HG03520 (cell line): ENCODE results near the gene MFNG.
"Not testable (repeated sequence)": the region's sequence is repeated elsewhere in the genome, so short reads cannot be mapped to it uniquely, and the experiment has no call there.

Source experiments
- ATAC-seq: cut with Tn5 transposase; IDR thresholded peaks from one replicate; pipeline ENCODE4 v1.9.1; 2021; ENCODE audit warnings: mild to moderate bottlenecking, moderate library complexity; ENCODE audit not compliant: unreplicated experiment

Gene MFNG

DNA sequence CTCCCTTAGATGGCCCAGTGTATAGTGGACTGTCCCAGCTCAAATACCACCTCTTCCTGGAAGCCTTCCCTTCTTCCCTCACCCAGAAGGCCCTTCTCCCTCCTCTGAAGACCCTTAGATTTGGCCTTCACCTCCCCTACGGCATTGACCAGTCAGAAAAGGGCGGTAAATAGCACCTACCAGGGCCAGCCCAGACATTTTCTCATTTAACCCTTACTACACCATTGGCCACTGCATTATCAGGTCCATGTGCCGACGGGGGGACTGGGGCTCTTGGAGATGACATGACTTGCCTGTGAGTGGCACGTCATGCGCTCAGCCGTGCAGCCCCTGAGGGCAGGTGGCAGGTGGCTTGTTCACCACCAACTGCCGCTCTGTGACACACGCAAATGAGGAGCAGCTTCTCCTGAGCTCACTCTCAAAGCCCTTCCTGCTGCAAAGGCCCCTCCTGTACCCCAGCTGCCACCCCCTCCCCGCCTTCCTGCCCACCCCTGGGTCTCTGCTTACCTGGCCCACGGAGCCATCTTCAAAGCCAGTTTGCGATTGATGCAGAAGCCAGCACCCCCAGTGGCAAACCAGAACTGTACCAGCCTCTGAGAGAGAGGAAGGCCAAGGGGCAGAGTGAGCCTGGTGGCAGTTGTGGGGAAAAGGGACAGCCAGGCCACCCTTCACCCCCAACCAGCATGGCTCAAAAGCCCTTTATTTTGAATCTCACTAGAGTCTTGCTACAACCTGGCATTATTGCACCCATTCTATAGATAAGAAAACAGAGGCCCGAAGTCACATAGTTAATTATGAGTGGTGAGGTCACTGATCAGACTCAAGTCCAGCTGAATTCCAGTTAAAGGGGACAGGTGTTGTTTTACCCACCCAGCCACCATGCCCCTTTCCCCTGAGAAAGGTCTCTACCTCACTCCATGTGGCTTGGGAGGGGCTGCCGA, 9.5 kb downstream of the MFNG start:
- no peak for ATAC-seq

DNA sequence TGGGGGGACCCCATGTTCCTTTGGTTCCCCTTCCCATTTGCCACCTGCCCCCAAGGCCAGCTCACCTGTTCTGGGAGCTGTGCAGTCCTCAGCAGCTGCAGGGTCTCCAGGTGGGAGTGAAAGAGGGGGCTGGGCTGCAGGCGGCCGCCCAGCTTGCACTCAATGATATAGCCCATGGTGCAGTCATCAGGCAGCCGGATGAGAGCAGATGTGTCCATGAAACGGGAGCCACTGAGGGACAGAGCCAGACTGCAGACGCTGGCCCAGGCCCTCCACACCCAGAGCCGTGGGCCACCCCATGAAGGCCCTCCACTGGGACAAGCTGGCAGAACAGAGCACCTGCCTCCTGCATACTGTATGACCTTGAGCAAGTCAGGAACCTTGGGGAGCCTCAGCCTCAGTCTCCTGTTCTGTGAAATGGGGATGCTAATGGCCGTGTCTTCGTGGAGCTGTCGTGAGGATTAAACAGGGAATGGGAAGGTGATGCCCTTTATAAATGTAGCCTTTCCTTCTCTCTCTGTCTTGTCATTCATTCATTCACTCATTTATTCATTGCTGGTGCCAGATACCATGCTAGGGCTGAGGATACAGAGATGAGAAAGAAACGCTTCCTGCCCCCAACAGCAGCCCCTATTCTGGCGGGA, 11.6 kb downstream of the MFNG start:
- ATAC-seq, result no peak

DNA sequence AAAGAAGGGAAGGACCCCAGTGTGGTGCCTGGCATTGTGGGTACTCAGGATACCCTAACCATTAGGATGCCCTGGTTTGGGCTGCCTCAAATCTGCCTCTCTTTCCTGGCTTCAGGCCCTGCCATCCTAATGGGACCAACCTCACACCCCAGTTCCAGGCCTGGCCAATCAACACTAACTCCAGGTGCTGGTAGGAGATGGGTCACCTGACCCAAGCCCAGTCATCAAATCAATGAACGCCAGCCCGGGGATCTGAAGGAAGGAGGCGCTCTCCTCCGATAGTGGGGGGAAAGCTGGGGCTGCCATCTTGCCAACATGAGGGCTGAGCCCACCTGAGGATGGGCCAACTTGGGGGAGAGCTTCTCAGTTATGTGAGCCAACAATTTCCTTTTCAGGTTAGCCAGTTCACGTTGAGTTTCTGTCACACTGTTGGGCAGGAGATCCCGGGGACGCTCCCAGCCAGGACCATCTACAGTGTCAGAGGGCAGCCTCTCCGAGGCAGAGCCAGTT, 12.7 kb downstream of the MFNG start:
- ATAC-seq, result no peak

DNA sequence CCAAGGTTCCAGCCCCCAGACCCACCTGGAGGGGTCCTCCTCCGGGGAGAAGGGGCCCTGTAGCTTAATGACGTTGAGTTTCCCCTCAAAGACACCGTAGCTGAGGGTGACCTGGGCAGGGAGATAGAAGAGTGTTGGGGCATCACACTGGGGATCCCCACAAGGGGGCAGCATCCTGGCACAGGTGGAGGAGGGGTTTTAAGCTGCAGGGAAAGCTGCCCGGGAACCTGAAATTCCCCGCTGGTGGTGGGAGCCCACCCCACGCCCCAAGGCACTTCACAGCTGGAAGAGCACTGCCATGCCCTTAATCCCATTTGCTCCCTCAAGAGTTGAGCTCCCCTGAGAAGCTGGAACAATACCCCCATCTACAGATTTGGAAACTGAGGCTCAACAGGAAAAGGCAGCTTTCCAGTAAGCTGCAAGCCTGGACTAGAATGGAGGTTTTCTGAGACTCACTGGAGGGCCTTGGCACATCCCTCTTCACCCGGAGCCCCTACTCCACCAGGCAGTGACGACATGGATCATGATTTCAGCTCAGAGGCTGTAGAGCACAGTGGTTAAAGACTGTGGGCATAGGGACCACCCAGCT, 13.7 kb downstream of the MFNG start:
- ATAC-seq, result no peak

DNA sequence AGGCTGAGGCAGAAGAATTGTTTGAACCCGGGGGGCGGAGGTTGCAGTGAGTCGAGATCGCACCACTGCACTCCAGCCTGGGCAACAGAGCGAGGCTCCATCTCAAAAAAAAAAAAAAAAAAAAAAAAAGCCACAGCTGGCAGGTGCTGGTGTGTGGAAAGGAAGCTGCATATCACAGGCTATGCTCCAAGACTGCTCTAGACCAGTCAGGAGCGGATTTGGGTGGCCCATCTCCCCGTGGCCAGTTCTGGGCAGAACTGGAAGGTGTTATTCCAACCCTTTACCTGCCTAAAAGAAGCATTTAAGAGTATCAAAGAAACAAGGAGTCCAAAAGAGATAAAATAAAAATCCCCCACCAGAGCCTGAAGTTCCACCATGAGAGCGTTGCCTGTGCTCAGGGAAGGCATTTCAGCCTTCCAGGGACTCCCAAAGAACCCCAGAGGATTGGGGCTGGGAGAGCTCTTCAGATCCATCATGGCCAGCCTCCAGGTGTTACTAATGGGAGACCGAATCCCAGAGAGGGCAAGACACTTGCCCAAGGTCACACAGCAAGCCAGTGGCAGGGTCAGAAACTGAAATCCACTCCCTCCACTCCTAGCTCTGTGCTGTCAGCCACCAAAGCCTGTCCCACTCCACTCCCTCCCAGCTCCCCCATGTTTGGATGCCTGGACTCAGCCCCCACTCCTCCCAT, 14.3 kb downstream of the MFNG start:
- ATAC-seq, result no peak

DNA sequence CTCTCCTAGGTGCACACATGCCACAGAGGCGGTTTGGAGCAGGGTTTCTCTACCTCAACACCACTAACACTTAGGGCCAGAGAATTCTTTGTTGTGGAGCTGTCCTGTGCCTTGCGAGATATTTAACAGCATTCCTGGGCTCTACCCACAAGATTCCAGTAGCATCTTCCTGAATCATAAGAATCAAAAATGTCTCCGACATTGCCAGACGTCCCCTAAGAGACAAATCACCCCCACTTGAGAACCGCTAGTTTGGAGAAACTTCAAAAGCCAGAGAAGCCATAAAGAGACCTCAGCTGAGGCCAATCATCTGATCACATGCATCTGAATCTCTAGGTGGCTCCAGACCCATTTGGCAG, 16.1 kb downstream of the MFNG start:
- ATAC-seq, result no peak

DNA sequence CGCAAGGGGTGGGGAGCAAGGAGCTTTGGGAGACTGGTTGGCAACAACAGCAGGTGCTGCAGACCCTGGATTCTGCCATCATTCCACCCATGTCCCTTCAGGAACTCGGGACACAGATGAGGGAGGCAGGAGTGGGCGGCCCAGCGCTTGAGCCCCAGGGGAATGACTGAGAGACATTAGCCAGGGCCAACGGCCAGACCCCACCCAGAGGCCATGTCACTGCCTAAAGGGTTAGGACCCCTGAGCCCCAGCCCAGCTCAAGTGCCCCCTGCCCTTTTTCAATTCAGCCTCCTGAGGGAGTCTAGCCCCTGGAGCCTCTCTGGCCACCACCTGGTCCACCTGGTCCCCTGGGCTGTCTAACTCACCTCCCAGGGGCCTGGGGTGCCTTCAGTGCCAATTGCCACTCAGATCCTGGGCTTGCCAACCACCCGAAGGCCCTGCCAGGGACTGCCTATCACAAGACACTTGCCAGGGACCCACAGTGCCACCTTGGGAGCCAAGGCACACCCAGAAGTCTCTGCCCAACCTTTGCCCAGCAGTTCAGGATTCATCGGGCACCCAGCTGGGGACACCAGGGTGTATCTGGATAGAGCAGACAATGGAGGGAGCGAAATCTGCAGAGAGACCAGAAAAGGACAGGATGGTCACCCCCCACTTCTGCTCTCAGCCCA, 16.6 kb downstream of the MFNG start:
- no peak for ATAC-seq

DNA sequence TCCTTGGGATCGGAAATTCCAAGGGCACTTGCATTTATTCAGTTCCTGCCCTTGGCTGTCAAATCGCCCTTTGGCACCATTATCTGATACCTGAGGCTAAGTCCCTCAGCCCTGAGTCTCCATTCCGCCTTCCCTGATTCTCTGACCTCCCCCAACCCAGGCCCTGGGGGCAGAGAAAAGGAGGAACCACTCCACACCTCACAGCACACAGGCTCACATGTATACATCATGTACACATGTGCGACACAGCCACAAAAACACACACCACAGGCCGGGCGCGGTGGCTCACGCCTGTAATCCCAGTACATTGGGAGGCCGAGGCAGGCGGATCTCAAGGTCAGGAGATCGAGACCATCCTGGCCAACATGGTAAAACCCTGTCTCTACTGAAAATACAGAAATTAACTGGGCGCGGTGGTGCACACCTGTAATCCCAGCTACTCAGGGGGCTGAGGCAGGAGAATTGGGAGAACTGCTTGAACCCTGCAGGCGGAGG, 17.9 kb downstream of the MFNG start:
- ATAC-seq, result not testable (repeated sequence)

DNA sequence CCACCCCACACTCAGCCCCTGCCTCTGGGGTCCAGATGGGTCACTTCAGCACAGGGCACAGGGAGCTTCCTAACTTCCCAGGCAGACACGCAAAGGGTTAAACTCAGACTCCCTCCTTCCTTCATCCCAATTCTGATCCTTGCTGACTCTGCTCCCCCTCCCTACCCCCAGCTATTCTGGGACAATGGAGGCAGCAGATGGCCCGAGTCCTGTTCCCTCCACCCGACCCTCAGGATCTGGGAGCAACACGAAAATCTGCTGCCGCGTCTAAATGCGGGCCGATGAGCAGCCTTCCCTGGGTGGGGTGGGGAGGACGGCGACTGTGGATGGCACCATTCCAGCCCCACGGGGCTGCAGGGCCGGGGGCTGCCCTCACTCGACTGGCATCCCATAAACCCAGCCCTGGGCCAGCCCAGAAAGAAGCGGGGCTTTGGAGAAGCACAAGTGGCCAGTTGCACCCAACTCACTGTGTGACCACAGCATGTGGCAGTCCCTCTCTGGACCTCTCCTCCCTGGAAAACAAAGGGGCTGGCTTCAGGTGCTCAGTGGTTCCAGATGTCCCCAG, 18.7 kb downstream of the MFNG start:
- no peak for ATAC-seq

DNA sequence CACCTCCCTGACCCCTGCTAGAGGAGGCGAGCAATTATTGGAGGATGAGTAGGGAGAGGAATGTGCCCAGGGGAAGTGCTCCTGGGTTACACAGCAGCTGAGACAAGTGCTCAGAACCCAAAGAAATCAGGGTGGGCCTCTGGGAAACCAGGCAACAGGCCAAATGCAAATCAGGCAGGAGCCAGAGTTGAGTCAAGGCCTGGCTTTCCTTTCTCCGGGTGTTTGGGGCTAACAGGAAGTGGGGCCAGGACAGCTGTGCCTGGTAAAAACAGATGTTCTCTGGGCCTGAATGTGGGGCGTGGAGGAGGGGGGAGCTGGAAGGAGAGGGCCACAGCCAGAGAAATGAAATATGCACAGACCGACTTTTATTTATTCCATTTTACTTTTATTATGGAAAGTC, 22.0 kb downstream of the MFNG start:
- ATAC-seq, result no peak

DNA sequence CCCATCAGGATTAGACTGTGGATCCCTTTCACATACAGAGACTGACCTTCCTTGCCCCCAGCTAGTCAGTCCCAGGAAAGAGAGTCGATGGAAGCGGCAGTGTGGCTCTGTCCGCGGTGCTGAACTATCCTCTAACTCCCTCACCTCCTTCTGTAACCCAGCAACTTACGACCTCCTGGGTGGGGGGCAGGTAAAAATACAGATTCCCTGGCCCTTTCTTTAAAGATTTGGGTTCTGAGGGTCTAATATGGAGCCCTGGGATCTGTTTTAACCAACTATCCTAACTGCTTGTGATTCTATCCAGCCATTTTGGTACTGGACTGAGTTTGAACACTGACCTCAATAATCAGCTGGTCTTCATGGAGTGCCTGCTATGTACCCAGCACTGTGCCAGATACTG, 23.2 kb downstream of the MFNG start:
- ATAC-seq, result no peak

DNA sequence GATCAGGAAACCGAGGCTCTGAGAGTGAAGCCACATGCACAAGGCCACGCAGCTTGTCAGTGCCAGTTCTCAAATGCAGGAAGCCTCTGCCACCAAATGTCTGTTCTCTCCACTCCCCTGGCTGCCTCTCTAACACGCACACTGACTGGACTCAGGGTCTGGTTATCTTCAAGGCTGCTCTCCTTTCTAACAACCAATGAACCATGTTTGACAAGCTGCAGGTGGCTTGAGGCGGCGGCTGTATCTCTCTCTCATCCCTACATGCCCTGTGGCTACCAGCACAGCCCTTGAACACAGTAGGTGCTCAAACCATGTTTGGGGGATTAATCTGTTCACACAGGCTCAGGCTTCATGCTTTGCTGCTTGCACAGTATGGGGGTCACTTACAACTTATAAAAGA, 23.7 kb downstream of the MFNG start:
- ATAC-seq, result no peak

DNA sequence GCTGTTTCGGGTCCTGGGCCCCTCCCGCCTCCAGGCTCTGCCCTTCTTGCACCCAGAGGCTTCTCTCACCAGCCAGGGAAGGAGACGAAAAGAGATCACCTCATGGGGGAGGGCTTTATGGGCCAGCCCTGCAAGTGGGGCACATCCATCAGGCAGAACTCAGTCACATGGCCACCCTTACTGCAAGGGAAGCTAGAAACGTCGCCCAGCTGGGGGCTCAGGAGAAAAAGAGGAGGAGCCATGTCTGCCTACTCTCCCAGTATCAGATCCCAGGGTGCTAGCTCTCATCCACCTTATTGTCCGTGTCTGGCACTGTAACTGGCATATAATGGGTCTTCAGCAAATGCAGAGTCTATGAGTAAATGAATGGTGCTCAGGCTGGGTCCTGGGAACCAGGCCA, 24.2 kb downstream of the MFNG start:
- ATAC-seq, result no peak

DNA sequence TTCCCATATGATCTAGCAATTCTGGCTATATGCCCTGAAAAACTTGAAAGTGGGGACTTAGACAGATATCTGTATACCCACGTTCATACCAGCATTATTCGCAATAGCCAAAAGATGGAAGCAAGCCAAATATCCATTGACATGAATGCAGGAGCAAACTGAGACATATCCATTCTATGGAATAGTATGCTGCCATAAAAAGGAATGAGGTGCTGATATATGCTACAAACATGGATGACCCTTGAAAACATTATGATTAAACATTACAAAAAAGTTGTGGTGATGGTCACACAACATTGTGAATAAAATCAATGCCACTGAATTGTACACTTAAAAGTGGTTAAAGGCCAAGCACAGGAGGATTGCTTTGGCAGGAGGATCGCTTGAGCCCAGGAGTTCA, 25.5 kb downstream of the MFNG start:
- ATAC-seq, result no peak

DNA sequence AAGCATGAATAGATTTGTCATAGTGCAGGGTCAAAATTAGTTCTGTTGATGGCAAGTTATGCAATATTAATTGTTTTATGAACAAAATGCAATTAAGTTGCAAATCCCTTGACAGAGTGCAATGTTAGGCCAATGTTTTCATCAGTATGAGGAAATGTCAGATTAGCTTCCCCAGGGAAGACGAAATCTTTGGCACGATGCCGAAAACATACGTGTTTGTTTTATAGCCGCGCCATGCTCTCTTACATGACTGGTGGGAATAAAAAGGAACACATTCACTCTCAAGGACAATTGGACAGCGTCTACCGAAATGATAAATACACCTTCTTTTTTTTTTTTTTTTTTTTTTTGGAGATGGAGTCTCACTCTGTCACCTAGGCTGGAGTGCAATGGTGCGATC, 27.0 kb downstream of the MFNG start:
- ATAC-seq, result no peak

DNA sequence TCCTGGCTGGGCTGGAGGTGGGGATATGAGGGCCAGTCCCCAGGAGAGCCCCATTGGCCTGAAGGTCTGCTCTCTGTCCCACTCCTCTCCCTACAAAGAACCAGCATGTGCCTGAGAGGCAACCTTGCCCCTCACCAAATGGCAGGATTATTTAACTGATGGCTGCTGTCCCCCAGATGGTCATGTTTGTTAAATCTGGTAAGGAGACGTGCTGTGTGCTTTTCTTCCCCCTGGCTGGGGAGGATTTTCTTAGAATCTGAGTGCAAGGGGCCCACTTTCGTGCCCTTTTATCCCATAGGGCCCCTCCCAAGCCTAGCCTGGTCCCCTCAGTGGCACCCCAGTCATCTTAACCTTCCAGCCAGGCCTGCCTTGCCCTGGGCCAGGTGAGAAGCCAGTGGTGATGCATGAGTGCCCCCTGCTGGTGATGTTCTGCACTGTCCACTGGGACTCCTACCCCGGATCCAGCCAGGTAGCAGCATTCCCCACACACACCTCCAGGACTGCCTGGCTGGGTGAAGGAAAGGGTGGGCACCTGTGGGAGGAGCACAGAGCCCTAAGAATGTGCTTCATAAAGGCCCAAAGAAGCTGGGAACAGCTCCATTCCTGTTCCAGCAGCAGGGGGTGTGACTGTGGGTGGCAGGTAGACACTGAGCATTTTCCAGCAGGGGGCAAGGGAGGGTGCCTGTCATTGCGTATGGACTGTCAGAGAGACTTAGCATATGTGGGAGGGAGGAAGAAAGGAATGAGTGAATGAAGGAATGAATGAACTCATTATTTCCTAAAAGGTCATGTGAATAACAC, 28.9 kb downstream of the MFNG start:
- no peak for ATAC-seq

DNA sequence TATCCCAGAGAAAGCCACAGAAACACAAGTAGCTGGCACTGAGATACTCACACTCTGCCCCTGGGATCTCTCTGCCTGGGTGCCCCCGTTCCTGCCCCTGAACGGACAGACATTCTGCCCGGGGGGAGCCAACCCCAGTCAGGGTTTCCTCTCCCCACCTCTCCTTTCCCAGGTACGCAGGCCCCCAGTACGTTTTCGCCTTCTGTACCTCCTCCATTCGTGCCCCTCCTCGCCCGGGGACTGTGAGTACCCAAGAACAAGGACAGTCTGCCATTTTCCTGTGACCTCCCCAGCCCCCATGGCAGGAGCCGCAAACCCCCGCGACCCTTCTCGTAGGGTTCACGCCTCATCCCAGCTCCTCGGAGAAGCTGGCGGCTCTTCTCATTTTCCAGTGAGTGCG, 29.8 kb downstream of the MFNG start:
- no peak for ATAC-seq

DNA sequence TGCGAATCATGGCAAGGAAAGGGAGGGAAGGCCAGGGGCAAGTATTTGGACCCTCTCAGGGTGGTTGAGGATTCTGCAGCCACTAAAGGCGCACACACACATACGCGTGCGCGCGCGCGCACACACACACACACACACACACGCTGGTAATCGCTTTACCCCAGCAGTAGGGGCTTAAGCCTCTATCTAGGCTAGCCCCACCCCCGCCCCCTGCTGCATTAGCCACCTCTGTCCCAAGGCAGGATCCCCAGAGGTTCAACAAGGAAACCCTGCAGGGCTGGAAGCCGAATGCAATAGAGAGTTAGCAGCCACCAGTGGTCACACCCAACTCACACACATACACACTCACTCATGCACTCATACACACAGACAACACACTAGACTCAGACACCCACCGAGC, 30.3 kb downstream of the MFNG start:
- no peak for ATAC-seq

DNA sequence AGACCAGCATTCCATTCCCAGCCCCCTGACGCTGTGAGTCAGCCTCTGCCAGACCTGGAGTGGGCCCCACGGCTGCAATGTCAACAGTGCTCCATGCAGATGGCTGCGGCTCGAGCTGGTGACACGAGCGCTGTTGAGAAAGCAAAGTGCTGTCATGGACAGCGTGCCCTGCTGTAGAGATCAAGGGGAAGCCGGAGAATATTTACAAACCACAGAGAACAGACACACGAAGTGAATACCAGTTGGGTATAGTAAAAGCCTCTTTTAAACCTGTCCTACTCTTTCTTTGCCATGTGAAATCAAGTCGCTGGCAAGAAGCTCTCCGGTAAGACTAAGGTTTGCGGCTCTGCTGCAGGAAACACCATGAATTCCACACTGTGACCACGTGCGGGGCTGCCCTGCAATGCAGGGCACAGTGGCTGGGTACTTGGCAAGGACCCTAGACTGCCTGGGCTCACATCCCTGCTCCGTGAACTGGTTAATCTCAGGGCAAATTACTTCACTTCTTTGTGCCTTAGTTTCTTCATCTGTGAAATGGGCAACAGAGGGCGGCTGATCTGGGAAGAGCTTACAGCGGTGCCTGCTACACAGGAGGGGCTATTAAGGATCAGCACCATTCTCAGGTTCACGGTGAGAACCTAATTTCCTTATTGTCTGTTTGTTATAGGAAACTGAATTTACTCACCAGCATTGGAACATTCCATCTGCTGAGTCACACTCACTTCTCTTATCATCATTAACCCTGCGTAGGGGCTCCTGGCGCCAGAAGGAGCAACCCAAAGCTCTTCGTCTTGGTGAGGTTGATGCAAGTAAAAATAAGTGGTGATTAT, 31.1 kb downstream of the MFNG start:
- ATAC-seq, result no peak
